22Rv1 (cell line): ENCODE results near the gene NRDE2.

ENCODE experiments used
- ZFX ChIP-seq: fragments of 450-650 bp; IDR thresholded peaks from 2 replicates; pipeline ENCODE4 v1.6.1; 2017; ENCODE audit warnings: antibody characterized with exemption, borderline replicate concordance
- TF ChIP-seq, protein P1 (sequence below): fragments of 450-650 bp; IDR thresholded peaks from 2 replicates; pipeline ENCODE4 v1.5.1; 2017; ENCODE audit warnings: mild to moderate bottlenecking

DNA sequence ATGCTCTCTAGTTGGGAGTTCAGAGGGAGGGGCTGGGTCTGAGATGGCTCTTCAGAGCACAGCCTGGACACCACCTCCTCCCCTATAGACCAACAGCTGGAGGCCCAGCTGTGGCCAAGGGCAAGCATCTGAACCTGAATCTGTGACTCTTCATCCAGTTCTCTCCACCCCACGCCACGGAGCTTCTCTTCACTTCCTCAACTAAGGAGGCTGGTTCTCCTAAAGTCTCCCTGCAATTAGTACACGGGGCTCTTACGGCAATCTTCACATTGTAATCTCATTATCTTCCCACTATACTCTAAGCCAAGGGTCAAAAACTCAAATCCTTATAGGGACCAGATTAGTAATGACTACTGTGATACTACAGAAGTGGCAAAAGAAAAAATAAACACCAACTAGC lies 9.8 kb downstream of the NRDE2 start:
- TF ChIP-seq, protein P1, sequence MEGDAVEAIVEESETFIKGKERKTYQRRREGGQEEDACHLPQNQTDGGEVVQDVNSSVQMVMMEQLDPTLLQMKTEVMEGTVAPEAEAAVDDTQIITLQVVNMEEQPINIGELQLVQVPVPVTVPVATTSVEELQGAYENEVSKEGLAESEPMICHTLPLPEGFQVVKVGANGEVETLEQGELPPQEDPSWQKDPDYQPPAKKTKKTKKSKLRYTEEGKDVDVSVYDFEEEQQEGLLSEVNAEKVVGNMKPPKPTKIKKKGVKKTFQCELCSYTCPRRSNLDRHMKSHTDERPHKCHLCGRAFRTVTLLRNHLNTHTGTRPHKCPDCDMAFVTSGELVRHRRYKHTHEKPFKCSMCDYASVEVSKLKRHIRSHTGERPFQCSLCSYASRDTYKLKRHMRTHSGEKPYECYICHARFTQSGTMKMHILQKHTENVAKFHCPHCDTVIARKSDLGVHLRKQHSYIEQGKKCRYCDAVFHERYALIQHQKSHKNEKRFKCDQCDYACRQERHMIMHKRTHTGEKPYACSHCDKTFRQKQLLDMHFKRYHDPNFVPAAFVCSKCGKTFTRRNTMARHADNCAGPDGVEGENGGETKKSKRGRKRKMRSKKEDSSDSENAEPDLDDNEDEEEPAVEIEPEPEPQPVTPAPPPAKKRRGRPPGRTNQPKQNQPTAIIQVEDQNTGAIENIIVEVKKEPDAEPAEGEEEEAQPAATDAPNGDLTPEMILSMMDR, result no peak
- no peak for TF ChIP-seq ZFX
